HL-60/S4 treated with phorbol 12-myristate 13-acetate at 8.2 ng/mL for 4 days and 3 days (cell line): Measurements from ENCODE around the gene KY.
"Not testable (repeated sequence)": the region's sequence is repeated elsewhere in the genome, so short reads cannot be mapped to it uniquely, and the experiment has no call there.

Experiments used
- in situ Hi-C: fragments of 300-500 bp; cut with MboI; formaldehyde crosslinking; loops from 2 replicates; pipeline ENCODE4 v1.15.0; 2022; ENCODE audit warnings: low sequenced_read_pairs

Gene KY

GRCh38 chr3:134603956-134604355 is 46.9 kb downstream of the KY start:
- in situ Hi-C loops: no loop called here

GRCh38 chr3:134603480-134603879 is 47.3 kb downstream of the KY start:
- in situ Hi-C loops: no loop called here

GRCh38 chr3:134602440-134602814 is 48.4 kb downstream of the KY start:
- in situ Hi-C loops: no loop called here

GRCh38 chr3:134601539-134602439 is 49.0 kb downstream of the KY start:
- in situ Hi-C loops: no loop called here

GRCh38 chr3:134600685-134601463 is 49.9 kb downstream of the KY start:
- in situ Hi-C loops: no loop called here

GRCh38 chr3:134600206-134600605 is 50.6 kb downstream of the KY start:
- in situ Hi-C loops: no loop called here

GRCh38 chr3:134598763-134599545 is 51.9 kb downstream of the KY start:
- in situ Hi-C loops: no loop called here

- in situ Hi-C loops: no loop called here
These were observed 53.3 kb downstream of the KY start for GRCh38 chr3:134597390-134597970.

- in situ Hi-C loops: not testable (repeated sequence)
These were observed 55.8 kb downstream of the KY start for GRCh38 chr3:134594986-134595385.

- in situ Hi-C loops: no loop called here
These were observed 56.5 kb downstream of the KY start for GRCh38 chr3:134594331-134594741.

- in situ Hi-C loops: no loop called here
These were observed 58.0 kb downstream of the KY start for GRCh38 chr3:134592806-134593205.

GRCh38 chr3:134590766-134591165 is 60.1 kb downstream of the KY start:
- in situ Hi-C loops: no loop called here

GRCh38 chr3:134579141-134579665 is 71.6 kb downstream of the KY start:
- in situ Hi-C loops: no loop called here

- in situ Hi-C loops: no loop called here
These were observed 74.0 kb downstream of the KY start for GRCh38 chr3:134576831-134577230.

GRCh38 chr3:134576426-134576825 is 74.4 kb downstream of the KY start:
- in situ Hi-C loops: no loop called here

- in situ Hi-C loops: not testable (repeated sequence)
These were observed 80.9 kb downstream of the KY start for GRCh38 chr3:134569899-134570298.

- in situ Hi-C loops: no loop called here
These were observed 82.0 kb downstream of the KY start for GRCh38 chr3:134568790-134569189.

- in situ Hi-C loops: no loop called here
These were observed 83.2 kb downstream of the KY start for GRCh38 chr3:134567605-134568004.

- in situ Hi-C loops: no loop called here
These were observed 85.8 kb downstream of the KY start for GRCh38 chr3:134564991-134565390.

- in situ Hi-C loops: no loop called here
These were observed 87.2 kb downstream of the KY start for GRCh38 chr3:134563601-134564000.

- in situ Hi-C loops: no loop called here
These were observed 88.8 kb downstream of the KY start for GRCh38 chr3:134562055-134562454.
